Stimulated activated CD8-positive, alpha-beta memory T cell treated with anti-CD3 and anti-CD28 coated beads, Interleukin-15, amount 100 ng/mL, for 1 hour (primary cell): Measurements from ENCODE around the gene HRAS.

Source experiments
- DNase-seq: peaks from one replicate; pipeline ENCODE4 v3.0.0-alpha.2; 2020; ENCODE audit warnings: low read depth

HRAS gene

GRCh38 chr11:567011-567628, 31.7 kb upstream of the HRAS start:
- DNase-seq: no peak

GRCh38 chr11:565921-566509, 30.6 kb upstream of the HRAS start:
- no peak for DNase-seq

- no peak for DNase-seq
Measured at GRCh38 chr11:563812-564578, 28.6 kb upstream of the HRAS start.

GRCh38 chr11:563066-563811, 27.9 kb upstream of the HRAS start:
- DNase-seq: no peak

- no peak for DNase-seq
Measured at GRCh38 chr11:562046-562645, 26.8 kb upstream of the HRAS start.

GRCh38 chr11:561148-562003, 26.0 kb upstream of the HRAS start:
- DNase-seq: no peak

- DNase-seq: peak; percentile 90
Measured at GRCh38 chr11:560305-561147, 25.1 kb upstream of the HRAS start, which contains the start of the genes LMNTD2 and RASSF7. Gene LMNTD2 (minus strand): TSS chr11:560738. CDS start chr11:560716, 22 bp downstream. Gene RASSF7 (plus strand): TSS chr11:560970. CDS start chr11:561769, 799 bp downstream.

GRCh38 chr11:559712-560304, 24.4 kb upstream of the HRAS start:
- DNase-seq: no peak

GRCh38 chr11:559020-559620, 23.7 kb upstream of the HRAS start:
- DNase-seq: no peak

- DNase-seq: no peak
Measured at GRCh38 chr11:558503-558902, 23.1 kb upstream of the HRAS start.

GRCh38 chr11:557328-558132, 22.2 kb upstream of the HRAS start:
- DNase-seq: no peak

- no peak for DNase-seq
Measured at GRCh38 chr11:556662-557256, 21.4 kb upstream of the HRAS start.

- DNase-seq: no peak
Measured at GRCh38 chr11:555780-556661, 20.6 kb upstream of the HRAS start.

GRCh38 chr11:555227-555779, 19.9 kb upstream of the HRAS start:
- no peak for DNase-seq

GRCh38 chr11:554428-555226, 19.3 kb upstream of the HRAS start:
- no peak for DNase-seq

- DNase-seq: no peak
Measured at GRCh38 chr11:553988-554340, 18.6 kb upstream of the HRAS start.
